Upper lobe of left lung (tissue), 4 donors: ENCODE measurements around the gene ZNF813.

Experiments used
- EP300 ChIP-seq, 4 donors: sonication (generic); formaldehyde crosslinking; IDR thresholded peaks; one replicate each; pipeline ENCODE4 v1.5.1; 2017; ENCODE audit warnings: antibody characterized with exemption in 4 of 4, control low read depth in 2 of 4
- POLR2A ChIP-seq, 4 donors: fragments of 450-650 bp; IDR thresholded peaks; one replicate each; pipeline ENCODE4 v1.5.1; 2016 to 2017; ENCODE audit warnings: antibody characterized with exemption in 4 of 4, mild to moderate bottlenecking in 2 of 4
- POLR2AphosphoS5 ChIP-seq, 2 donors: sonication (generic); formaldehyde crosslinking; IDR thresholded peaks; one replicate each; pipeline ENCODE4 v1.5.1; 2017; ENCODE audit warnings: antibody characterized with exemption in 2 of 2
- TF ChIP-seq, protein P1 (sequence below), 6 experiments: fragments of 450-650 bp in 4 of 6; fragments of 200-600 bp in 2 of 6; sonication (generic) in 2 of 6; IDR thresholded peaks; one replicate each; pipeline ENCODE4 v1.5.1; 2016 to 2019; ENCODE audit warnings: antibody characterized with exemption in 6 of 6

DNA sequence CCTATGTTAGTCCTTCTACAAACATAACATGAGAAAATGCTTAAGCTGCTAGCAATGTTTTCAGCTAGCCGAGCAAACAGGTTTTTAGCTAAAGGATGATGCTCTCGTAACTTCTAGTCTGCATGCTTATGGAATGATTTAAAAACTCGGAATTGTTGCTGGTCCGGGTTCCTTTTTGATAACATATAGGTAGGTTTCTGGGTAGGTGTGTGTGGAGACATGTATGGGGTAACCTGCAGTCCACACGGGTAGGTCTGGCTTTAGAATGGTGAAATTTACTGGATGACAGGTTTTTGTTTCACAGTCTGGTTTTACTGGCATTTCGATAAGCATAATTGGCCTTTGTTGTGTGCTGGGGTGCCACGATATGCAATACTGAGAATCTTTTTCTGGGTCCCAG, 4.4 kb downstream of the ZNF813 start:
- TF ChIP-seq, protein P1, sequence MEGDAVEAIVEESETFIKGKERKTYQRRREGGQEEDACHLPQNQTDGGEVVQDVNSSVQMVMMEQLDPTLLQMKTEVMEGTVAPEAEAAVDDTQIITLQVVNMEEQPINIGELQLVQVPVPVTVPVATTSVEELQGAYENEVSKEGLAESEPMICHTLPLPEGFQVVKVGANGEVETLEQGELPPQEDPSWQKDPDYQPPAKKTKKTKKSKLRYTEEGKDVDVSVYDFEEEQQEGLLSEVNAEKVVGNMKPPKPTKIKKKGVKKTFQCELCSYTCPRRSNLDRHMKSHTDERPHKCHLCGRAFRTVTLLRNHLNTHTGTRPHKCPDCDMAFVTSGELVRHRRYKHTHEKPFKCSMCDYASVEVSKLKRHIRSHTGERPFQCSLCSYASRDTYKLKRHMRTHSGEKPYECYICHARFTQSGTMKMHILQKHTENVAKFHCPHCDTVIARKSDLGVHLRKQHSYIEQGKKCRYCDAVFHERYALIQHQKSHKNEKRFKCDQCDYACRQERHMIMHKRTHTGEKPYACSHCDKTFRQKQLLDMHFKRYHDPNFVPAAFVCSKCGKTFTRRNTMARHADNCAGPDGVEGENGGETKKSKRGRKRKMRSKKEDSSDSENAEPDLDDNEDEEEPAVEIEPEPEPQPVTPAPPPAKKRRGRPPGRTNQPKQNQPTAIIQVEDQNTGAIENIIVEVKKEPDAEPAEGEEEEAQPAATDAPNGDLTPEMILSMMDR (IDR thresholded peaks at IDR 0.05): no peak
- TF ChIP-seq POLR2AphosphoS5 (IDR thresholded peaks at IDR 0.05) (no peak), EP300 (IDR thresholded peaks at IDR 0.05) (no peak), POLR2A (IDR thresholded peaks at IDR 0.05) (no peak)
